SK-N-SH treated with all-trans-retinoic acid at 6 μM for 48 hours (cell line): Measurements from ENCODE around the gene ADAMTS18.

Experiments used
- ATAC-seq: fragments of 200-7000 bp; cut with Tn5 transposase; 3 replicates; pipeline ENCODE4 v1.9.1; 2020; ENCODE audit warnings: mild to moderate bottlenecking, moderate library complexity
- ARNTL ChIP-seq: fragments of 450-650 bp; formaldehyde crosslinking; IDR thresholded peaks from 2 replicates; pipeline ENCODE4 v1.5.0; 2020; ENCODE audit warnings: low read depth, mild to moderate bottlenecking, moderate library complexity, borderline replicate concordance
- BACH2 ChIP-seq: fragments of 250-450 bp; sonication (Bioruptor Pico); IDR thresholded peaks from 2 replicates; pipeline ENCODE4 v1.9.0; 2021; ENCODE audit warnings: mild to moderate bottlenecking, borderline replicate concordance
- CSDC2 ChIP-seq: fragments of 250-450 bp; sonication (Bioruptor Pico); IDR thresholded peaks from 2 replicates; pipeline ENCODE4 v1.5.0; 2020; ENCODE audit warnings: mild to moderate bottlenecking, moderate library complexity
- GLIS3 ChIP-seq: fragments of 250-450 bp; sonication (Bioruptor Pico); IDR thresholded peaks from 2 replicates; pipeline ENCODE4 v1.5.0; 2020; ENCODE audit warnings: mild to moderate bottlenecking, moderate library complexity
- ISL1 ChIP-seq: fragments of 250-450 bp; sonication (Bioruptor Pico); IDR thresholded peaks from 2 replicates; pipeline ENCODE4 v2.1.2; 2022; ENCODE audit warnings: mild to moderate bottlenecking, moderate library complexity
- OSR1 ChIP-seq: fragments of 250-450 bp; sonication (Bioruptor Pico); IDR thresholded peaks from 2 replicates; pipeline ENCODE4 v1.8.0; 2022; ENCODE audit warnings: moderate library complexity, mild to moderate bottlenecking, inconsistent platforms
- PATZ1 ChIP-seq: fragments of 250-450 bp; sonication (Bioruptor Pico); IDR thresholded peaks from 2 replicates; pipeline ENCODE4 v1.8.0; 2020; ENCODE audit warnings: mild to moderate bottlenecking, moderate library complexity, borderline replicate concordance
- POU6F1 ChIP-seq: fragments of 250-450 bp; sonication (Bioruptor Pico); IDR thresholded peaks from 2 replicates; pipeline ENCODE4 v1.8.0; 2021; ENCODE audit warnings: low read depth, mild to moderate bottlenecking, moderate library complexity, borderline replicate concordance
- PPARA ChIP-seq: fragments of 250-450 bp; sonication (Bioruptor Pico); IDR thresholded peaks from 2 replicates; pipeline ENCODE4 v1.5.0; 2020; ENCODE audit warnings: mild to moderate bottlenecking, borderline replicate concordance
- RARB ChIP-seq: fragments of 250-450 bp; sonication (Bioruptor Pico); IDR thresholded peaks from 2 replicates; pipeline ENCODE4 v1.8.0; 2021; ENCODE audit warnings: mild to moderate bottlenecking, moderate library complexity
- SNAI2 ChIP-seq: fragments of 250-450 bp; sonication (Bioruptor Pico); IDR thresholded peaks from 2 replicates; pipeline ENCODE4 v1.5.0; 2020; ENCODE audit warnings: mild to moderate bottlenecking, moderate library complexity
- TOX ChIP-seq: fragments of 250-450 bp; sonication (Bioruptor Pico); IDR thresholded peaks from 2 replicates; pipeline ENCODE4 v1.8.0; 2021; ENCODE audit warnings: mild to moderate bottlenecking, moderate library complexity, borderline replicate concordance
- ZC3H10 ChIP-seq: fragments of 250-450 bp; sonication (Bioruptor Pico); IDR thresholded peaks from 2 replicates; pipeline ENCODE4 v1.5.1; 2021; ENCODE audit warnings: mild to moderate bottlenecking, moderate library complexity
- ZFP30 ChIP-seq: fragments of 450-650 bp; formaldehyde crosslinking; IDR thresholded peaks from 2 replicates; pipeline ENCODE4 v1.5.0; 2022; ENCODE audit warnings: mild to moderate bottlenecking, moderate library complexity
- ZNF565 ChIP-seq: fragments of 450-650 bp; formaldehyde crosslinking; conservative IDR thresholded peaks from 2 replicates; pipeline ENCODE4 v1.5.0; 2020; ENCODE audit warnings: low read depth, mild to moderate bottlenecking, moderate library complexity
- ZNF8 ChIP-seq: fragments of 450-650 bp; formaldehyde crosslinking; IDR thresholded peaks from 2 replicates; pipeline ENCODE4 v1.5.0; 2020; ENCODE audit warnings: mild to moderate bottlenecking, moderate library complexity
- TF ChIP-seq, protein P1 (sequence below): fragments of 250-450 bp; sonication (Bioruptor Pico); IDR thresholded peaks from 2 replicates; pipeline ENCODE4 v1.5.1; 2020; ENCODE audit warnings: low read depth, mild to moderate bottlenecking, moderate library complexity
- TF ChIP-seq, protein P2 (sequence below): fragments of 250-450 bp; sonication (Bioruptor Pico); IDR thresholded peaks from 2 replicates; pipeline ENCODE4 v1.5.1; 2021; ENCODE audit warnings: mild to moderate bottlenecking, moderate library complexity

Gene ADAMTS18

DNA sequence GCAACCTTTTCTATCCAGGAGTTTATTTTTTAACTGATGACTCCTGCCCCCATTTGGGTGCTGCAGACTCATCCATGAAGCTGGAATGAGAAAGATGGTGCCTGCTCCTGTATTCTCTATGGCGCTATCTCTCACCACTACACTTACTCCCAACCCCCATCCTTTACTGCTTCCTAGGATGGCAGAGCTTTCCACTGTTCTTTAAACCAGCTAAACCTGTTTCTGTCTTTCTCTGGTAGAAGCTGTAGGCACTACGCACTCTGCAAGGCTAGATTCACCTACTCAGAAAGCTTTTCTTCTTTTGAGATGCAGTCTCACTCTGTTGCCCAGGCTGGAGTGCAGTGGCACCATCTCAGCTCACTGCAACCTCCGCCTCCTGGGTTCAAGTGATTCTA lies 47.0 kb downstream of the ADAMTS18 start:
- TF ChIP-seq ZC3H10 (no peak), ARNTL (CRISPR knock-in tag) (no peak), CSDC2 (CRISPR knock-in tag) (no peak), PATZ1 (CRISPR knock-in tag) (no peak), ZNF8 (no peak), ZNF565 (CRISPR knock-in tag) (no peak), RARB (no peak), BACH2 (CRISPR knock-in tag) (no peak)
- TF ChIP-seq, protein P1, sequence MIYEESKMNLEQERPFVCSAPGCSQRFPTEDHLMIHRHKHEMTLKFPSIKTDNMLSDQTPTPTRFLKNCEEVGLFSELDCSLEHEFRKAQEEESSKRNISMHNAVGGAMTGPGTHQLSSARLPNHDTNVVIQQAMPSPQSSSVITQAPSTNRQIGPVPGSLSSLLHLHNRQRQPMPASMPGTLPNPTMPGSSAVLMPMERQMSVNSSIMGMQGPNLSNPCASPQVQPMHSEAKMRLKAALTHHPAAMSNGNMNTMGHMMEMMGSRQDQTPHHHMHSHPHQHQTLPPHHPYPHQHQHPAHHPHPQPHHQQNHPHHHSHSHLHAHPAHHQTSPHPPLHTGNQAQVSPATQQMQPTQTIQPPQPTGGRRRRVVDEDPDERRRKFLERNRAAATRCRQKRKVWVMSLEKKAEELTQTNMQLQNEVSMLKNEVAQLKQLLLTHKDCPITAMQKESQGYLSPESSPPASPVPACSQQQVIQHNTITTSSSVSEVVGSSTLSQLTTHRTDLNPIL (CRISPR knock-in tag): no peak
- TF ChIP-seq, protein P2, sequence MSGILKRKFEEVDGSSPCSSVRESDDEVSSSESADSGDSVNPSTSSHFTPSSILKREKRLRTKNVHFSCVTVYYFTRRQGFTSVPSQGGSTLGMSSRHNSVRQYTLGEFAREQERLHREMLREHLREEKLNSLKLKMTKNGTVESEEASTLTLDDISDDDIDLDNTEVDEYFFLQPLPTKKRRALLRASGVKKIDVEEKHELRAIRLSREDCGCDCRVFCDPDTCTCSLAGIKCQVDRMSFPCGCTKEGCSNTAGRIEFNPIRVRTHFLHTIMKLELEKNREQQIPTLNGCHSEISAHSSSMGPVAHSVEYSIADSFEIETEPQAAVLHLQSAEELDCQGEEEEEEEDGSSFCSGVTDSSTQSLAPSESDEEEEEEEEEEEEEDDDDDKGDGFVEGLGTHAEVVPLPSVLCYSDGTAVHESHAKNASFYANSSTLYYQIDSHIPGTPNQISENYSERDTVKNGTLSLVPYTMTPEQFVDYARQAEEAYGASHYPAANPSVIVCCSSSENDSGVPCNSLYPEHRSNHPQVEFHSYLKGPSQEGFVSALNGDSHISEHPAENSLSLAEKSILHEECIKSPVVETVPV (CRISPR knock-in tag): no peak
- ATAC-seq: no peak

- no peak for ATAC-seq
- no peak for TF ChIP-seq ARNTL (CRISPR knock-in tag)
- TF ChIP-seq ZNF8: no peak
- no peak for TF ChIP-seq GLIS3
- TF ChIP-seq, all 23 proteins: peak for 0
Measured at GRCh38 chr16:77386831-77387814, 47.7 kb downstream of the ADAMTS18 start.

DNA sequence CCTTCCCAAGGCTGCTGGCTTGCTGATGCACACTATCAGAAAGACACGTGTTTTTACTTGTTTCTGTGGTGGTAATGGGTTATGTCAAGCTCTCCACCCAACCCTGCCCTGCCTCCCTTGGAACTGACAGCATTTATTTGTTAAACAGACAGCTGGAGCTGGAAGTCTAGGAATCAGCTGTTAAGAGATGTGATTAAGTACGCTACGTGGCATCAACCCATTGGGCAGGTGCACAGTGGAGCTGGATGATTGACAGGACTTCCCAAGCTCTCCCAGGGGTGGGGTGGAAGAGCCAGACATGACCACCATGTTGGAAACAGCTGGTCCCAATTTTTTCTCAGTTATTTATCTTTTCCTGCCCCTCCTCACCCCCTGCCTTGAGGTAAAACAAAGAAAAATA lies 49.4 kb downstream of the ADAMTS18 start:
- ATAC-seq: no peak
- TF ChIP-seq POU6F1 (CRISPR knock-in tag): no peak
- no peak for TF ChIP-seq ZFP30
- TF ChIP-seq PPARA (CRISPR knock-in tag): no peak
- TF ChIP-seq ARNTL (CRISPR knock-in tag): no peak
- TF ChIP-seq ZNF8: no peak
- TF ChIP-seq CSDC2 (CRISPR knock-in tag): no peak
- TF ChIP-seq GLIS3: no peak
- no peak for TF ChIP-seq ISL1 (CRISPR knock-in tag)
- no peak for TF ChIP-seq ZC3H10

DNA sequence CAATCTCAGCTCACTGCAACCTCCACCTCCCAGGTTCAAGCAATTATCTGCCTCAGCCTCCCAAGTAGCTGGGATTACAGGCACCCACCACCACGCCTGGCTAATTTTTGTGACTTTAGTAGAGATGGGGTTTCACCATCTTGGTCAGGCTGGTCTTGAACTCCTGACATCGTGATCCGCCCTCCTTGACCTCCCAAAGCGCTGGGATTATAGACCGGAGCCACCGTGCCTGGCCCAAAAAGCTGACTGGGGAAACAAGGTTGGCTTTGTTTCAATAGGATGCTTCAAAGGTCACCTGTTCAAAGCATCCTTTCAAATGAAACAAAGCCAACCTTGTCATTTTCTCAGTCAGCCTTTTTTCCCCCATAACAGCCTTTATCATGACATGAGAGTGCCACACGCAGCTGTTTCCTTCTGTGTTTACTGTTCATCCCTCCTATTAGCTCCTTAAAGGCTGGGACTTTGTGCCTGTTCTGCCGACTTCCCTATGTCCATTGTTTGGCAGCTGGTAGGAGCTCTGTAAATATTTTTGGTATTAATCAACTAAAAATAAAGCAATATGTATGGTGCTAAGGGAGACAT lies 51.1 kb downstream of the ADAMTS18 start:
- no peak for TF ChIP-seq TOX (CRISPR knock-in tag)
- TF ChIP-seq PATZ1 (CRISPR knock-in tag): no peak
- TF ChIP-seq CSDC2 (CRISPR knock-in tag): no peak
- no peak for TF ChIP-seq RARB
- TF ChIP-seq ZNF565 (CRISPR knock-in tag): no peak
- TF ChIP-seq OSR1 (CRISPR knock-in tag): no peak
- TF ChIP-seq ZC3H10: no peak
- no peak for TF ChIP-seq ZNF8
- TF ChIP-seq ISL1 (CRISPR knock-in tag): no peak
- TF ChIP-seq, protein P1 (CRISPR knock-in tag): no peak
- no peak for TF ChIP-seq SNAI2 (CRISPR knock-in tag)
- TF ChIP-seq ARNTL (CRISPR knock-in tag): no peak
- TF ChIP-seq, all 23 proteins: peak for 0
- ATAC-seq: no peak
